ENCODE data around the gene APC.

APC gene

GRCh38 chr5:112795342-112795741 is 57.7 kb downstream of the APC start:
- H3K9ac ChIP-seq (ENCODE audit: low read length): no peak overlapping the region
- peaks cover 7% of the 10 kb centered on the region for H3K36me3 ChIP-seq (ENCODE audit: control insufficient read depth, insufficient read depth, low read length)
- no peaks in the 10 kb centered on the region for H3K9me3 ChIP-seq (ENCODE audit: control insufficient read depth, low read length)
- H3K27me3 ChIP-seq (ENCODE audit: control insufficient read depth, insufficient read depth, low read length): no peaks in the 10 kb centered on the region
- H3K4me3 ChIP-seq (ENCODE audit: low read length): no peak overlapping the region
- H3K4me1 ChIP-seq (ENCODE audit: control insufficient read depth, insufficient read depth, low read length): no peaks in the 10 kb centered on the region

DNA sequence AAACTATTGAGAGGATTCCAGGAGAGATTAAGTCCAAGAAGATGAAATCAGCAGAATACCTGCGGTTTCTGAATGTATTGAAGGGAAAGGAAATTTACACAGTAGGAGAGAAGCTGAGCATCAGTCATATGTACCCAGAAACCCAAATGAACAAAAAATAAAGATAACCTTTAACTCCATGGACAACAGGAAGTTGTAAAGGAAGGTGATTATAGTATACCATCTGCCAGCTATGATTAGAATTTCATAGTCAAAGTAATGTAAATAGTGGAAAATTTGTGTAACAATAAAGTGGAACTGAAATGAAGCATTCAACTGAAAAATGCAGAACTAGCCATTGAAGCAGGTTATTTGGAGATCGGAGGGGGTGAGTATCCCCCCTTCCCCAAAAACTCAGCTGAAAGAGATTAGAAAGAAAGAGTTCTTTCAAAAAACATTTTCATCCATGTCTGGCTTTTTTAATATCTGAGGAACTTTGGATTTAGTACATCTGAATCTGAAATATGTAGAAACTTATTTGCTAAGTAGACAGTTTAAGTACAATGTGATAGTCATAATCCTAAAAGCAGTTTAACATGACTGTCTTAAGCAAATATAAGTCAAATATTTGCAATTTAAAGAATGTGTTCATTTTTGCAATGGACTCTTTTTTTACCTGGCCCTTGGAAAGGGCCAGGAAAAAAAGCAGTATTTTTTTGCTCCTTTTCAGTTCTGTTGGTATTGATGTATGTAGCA is 58.4 kb downstream of the APC start:
- H3K4me1 ChIP-seq (ENCODE audit: control insufficient read depth, insufficient read depth, low read length): no peaks in the 10 kb centered on the region
- peaks cover 7% of the 10 kb centered on the region for H3K36me3 ChIP-seq (ENCODE audit: control insufficient read depth, insufficient read depth, low read length)
- H3K9me3 ChIP-seq (ENCODE audit: control insufficient read depth, low read length): no peaks in the 10 kb centered on the region
- H3K27me3 ChIP-seq (ENCODE audit: control insufficient read depth, insufficient read depth, low read length): no peaks in the 10 kb centered on the region
- no peak overlapping the region for H3K9ac ChIP-seq (ENCODE audit: low read length)
- H3K4me3 ChIP-seq (ENCODE audit: low read length): no peak overlapping the region

DNA sequence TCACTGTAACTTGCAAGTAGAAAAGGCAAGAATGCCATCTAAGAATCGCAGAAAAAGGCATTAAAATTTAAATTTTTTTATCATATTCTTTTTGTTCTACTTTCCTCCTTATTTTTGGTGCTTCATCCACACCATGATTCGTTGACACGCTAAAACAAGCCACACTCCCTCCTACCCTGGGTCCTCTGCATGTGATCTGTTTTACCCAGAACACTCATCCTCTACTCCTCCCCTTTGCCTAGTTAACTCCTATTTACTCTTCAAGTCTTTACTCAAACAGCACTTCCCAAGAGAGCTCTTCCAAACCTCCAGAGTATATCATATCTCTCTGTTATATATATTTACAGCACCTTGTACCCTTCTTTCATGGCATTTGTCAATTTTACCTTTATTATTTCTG is 62.0 kb downstream of the APC start:
- Histone ChIP-seq H3K4me1 (ENCODE audit: control insufficient read depth, insufficient read depth, low read length) (no peaks in the 10 kb centered on the region), H3K36me3 (ENCODE audit: control insufficient read depth, insufficient read depth, low read length) (no peaks in the 10 kb centered on the region), H3K27me3 (ENCODE audit: control insufficient read depth, insufficient read depth, low read length) (no peaks in the 10 kb centered on the region), H3K9ac (ENCODE audit: low read length) (no peak overlapping the region), H3K9me3 (ENCODE audit: control insufficient read depth, low read length) (no peaks in the 10 kb centered on the region), H3K4me3 (ENCODE audit: low read length) (no peak overlapping the region)

DNA sequence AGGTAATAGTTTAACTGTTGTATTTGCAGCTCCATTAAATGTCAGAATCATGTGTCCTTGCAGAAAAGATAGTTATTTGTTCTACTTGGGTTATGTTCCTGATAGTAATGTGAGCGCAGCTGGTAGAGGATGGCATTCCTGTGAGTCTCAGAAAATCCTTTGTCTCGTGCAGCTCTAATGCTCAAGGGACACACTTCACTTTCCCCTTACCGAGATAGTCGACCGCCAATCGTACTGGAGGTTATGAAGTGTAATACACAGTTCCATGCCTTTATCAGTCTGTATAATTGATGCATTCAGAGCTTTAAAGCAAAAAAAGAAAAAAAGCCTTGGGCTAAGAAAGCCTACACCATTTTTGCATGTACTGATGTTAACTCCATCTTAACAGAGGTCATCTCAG is 63.2 kb downstream of the APC start:
- H3K27me3 ChIP-seq (ENCODE audit: control insufficient read depth, insufficient read depth, low read length): no peaks in the 10 kb centered on the region
- H3K4me1 ChIP-seq (ENCODE audit: control insufficient read depth, insufficient read depth, low read length): no peaks in the 10 kb centered on the region
- H3K36me3 ChIP-seq (ENCODE audit: control insufficient read depth, insufficient read depth, low read length): no peaks in the 10 kb centered on the region
- H3K4me3 ChIP-seq (ENCODE audit: low read length): no peak overlapping the region
- no peaks in the 10 kb centered on the region for H3K9me3 ChIP-seq (ENCODE audit: control insufficient read depth, low read length)
- no peak overlapping the region for H3K9ac ChIP-seq (ENCODE audit: low read length)

DNA sequence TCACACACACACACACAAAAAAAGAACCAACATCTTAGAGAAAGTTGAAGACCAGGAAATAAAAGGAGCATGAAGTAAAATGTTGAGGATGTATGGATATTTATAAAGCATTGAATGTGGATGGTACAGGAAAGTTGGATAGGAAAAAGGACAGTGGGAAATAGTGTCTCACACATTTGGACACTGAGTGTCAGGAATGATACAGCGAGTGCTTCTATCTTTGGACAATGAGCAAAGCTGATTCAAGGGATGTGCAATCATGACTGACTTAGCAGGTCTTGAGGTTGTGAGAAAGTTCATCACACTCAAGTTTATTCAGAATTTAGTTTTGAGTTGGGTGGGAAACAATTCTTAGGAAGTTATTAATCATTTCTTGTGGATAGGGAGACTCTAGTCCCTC is 73.3 kb downstream of the APC start:
- no peaks in the 10 kb centered on the region for H3K27me3 ChIP-seq (ENCODE audit: control insufficient read depth, insufficient read depth, low read length)
- no peak overlapping the region for H3K9ac ChIP-seq (ENCODE audit: low read length)
- no peaks in the 10 kb centered on the region for H3K4me1 ChIP-seq (ENCODE audit: control insufficient read depth, insufficient read depth, low read length)
- H3K4me3 ChIP-seq (ENCODE audit: low read length): no peak overlapping the region
- H3K9me3 ChIP-seq (ENCODE audit: control insufficient read depth, low read length): no peaks in the 10 kb centered on the region
- H3K36me3 ChIP-seq (ENCODE audit: control insufficient read depth, insufficient read depth, low read length): no peaks in the 10 kb centered on the region

- no peaks in the 10 kb centered on the region for H3K27me3 ChIP-seq (ENCODE audit: control insufficient read depth, insufficient read depth, low read length)
- no peaks in the 10 kb centered on the region for H3K9me3 ChIP-seq (ENCODE audit: control insufficient read depth, low read length)
- H3K36me3 ChIP-seq (ENCODE audit: control insufficient read depth, insufficient read depth, low read length): no peaks in the 10 kb centered on the region
- H3K4me3 ChIP-seq (ENCODE audit: low read length): no peak overlapping the region
- no peak overlapping the region for H3K9ac ChIP-seq (ENCODE audit: low read length)
- H3K4me1 ChIP-seq (ENCODE audit: control insufficient read depth, insufficient read depth, low read length): no peaks in the 10 kb centered on the region
These were observed 74.9 kb downstream of the APC start for GRCh38 chr5:112812549-112812948.

- Histone ChIP-seq H3K36me3 (ENCODE audit: control insufficient read depth, insufficient read depth, low read length) (no peaks in the 10 kb centered on the region), H3K9me3 (ENCODE audit: control insufficient read depth, low read length) (no peaks in the 10 kb centered on the region), H3K9ac (ENCODE audit: low read length) (no peak overlapping the region), H3K27me3 (ENCODE audit: control insufficient read depth, insufficient read depth, low read length) (no peaks in the 10 kb centered on the region), H3K4me1 (ENCODE audit: control insufficient read depth, insufficient read depth, low read length) (no peaks in the 10 kb centered on the region), H3K4me3 (ENCODE audit: low read length) (no peak overlapping the region)
These were observed 82.6 kb downstream of the APC start for GRCh38 chr5:112820246-112820645.

GRCh38 chr5:112822456-112822855 is 84.8 kb downstream of the APC start:
- no peak overlapping the region for H3K9ac ChIP-seq (ENCODE audit: low read length)
- H3K9me3 ChIP-seq (ENCODE audit: control insufficient read depth, low read length): no peaks in the 10 kb centered on the region
- H3K27me3 ChIP-seq (ENCODE audit: control insufficient read depth, insufficient read depth, low read length): no peaks in the 10 kb centered on the region
- no peak overlapping the region for H3K4me3 ChIP-seq (ENCODE audit: low read length)
- no peaks in the 10 kb centered on the region for H3K36me3 ChIP-seq (ENCODE audit: control insufficient read depth, insufficient read depth, low read length)
- H3K4me1 ChIP-seq (ENCODE audit: control insufficient read depth, insufficient read depth, low read length): no peaks in the 10 kb centered on the region

GRCh38 chr5:112823181-112823580 is 85.5 kb downstream of the APC start:
- Histone ChIP-seq H3K36me3 (ENCODE audit: control insufficient read depth, insufficient read depth, low read length) (no peaks in the 10 kb centered on the region), H3K4me1 (ENCODE audit: control insufficient read depth, insufficient read depth, low read length) (no peaks in the 10 kb centered on the region), H3K9me3 (ENCODE audit: control insufficient read depth, low read length) (no peaks in the 10 kb centered on the region), H3K27me3 (ENCODE audit: control insufficient read depth, insufficient read depth, low read length) (no peaks in the 10 kb centered on the region), H3K9ac (ENCODE audit: low read length) (no peak overlapping the region), H3K4me3 (ENCODE audit: low read length) (no peak overlapping the region)

GRCh38 chr5:112823656-112824055 is 86.0 kb downstream of the APC start:
- H3K4me3 ChIP-seq (ENCODE audit: low read length): no peak overlapping the region

DNA sequence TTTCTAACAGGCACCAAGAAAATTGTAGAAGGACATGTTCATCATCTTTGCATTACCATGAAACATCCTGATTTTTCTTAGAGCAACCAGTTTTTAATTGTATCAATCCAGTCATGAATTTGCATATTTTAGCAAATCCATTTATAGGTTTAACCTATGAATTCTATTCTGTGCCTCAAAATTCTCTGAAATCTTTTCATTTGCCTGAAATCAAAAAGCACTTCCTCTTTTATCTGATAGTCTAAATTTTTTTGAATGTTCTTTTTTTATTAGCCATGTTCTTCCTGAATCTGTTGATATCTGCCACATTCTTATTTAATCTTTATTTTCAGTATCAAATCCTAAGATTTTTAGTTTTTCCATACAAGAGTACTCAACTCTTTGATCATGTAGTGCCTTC is 86.5 kb downstream of the APC start:
- no peak overlapping the region for H3K9ac ChIP-seq (ENCODE audit: low read length)
- no peaks in the 10 kb centered on the region for H3K36me3 ChIP-seq (ENCODE audit: control insufficient read depth, insufficient read depth, low read length)
- no peaks in the 10 kb centered on the region for H3K4me1 ChIP-seq (ENCODE audit: control insufficient read depth, insufficient read depth, low read length)
- no peak overlapping the region for H3K4me3 ChIP-seq (ENCODE audit: low read length)
- no peaks in the 10 kb centered on the region for H3K27me3 ChIP-seq (ENCODE audit: control insufficient read depth, insufficient read depth, low read length)
- no peaks in the 10 kb centered on the region for H3K9me3 ChIP-seq (ENCODE audit: control insufficient read depth, low read length)

More at GRCh38 chr5:112823656-112824055, 86.0 kb downstream of the APC start:
- Histone ChIP-seq H3K4me1 (ENCODE audit: control insufficient read depth, insufficient read depth, low read length) (no peaks in the 10 kb centered on the region), H3K36me3 (ENCODE audit: control insufficient read depth, insufficient read depth, low read length) (no peaks in the 10 kb centered on the region), H3K9me3 (ENCODE audit: control insufficient read depth, low read length) (no peaks in the 10 kb centered on the region), H3K9ac (ENCODE audit: low read length) (no peak overlapping the region), H3K27me3 (ENCODE audit: control insufficient read depth, insufficient read depth, low read length) (no peaks in the 10 kb centered on the region)

- H3K27me3 ChIP-seq (ENCODE audit: control insufficient read depth, insufficient read depth, low read length): no peaks in the 10 kb centered on the region
- no peaks in the 10 kb centered on the region for H3K4me1 ChIP-seq (ENCODE audit: control insufficient read depth, insufficient read depth, low read length)
- no peak overlapping the region for H3K4me3 ChIP-seq (ENCODE audit: low read length)
- H3K9me3 ChIP-seq (ENCODE audit: control insufficient read depth, low read length): no peaks in the 10 kb centered on the region
- no peak overlapping the region for H3K9ac ChIP-seq (ENCODE audit: low read length)
- no peaks in the 10 kb centered on the region for H3K36me3 ChIP-seq (ENCODE audit: control insufficient read depth, insufficient read depth, low read length)
These were observed 92.7 kb downstream of the APC start for GRCh38 chr5:112830378-112830777.

GRCh38 chr5:112833971-112834370 is 96.3 kb downstream of the APC start:
- Histone ChIP-seq H3K9me3 (ENCODE audit: control insufficient read depth, low read length) (no peaks in the 10 kb centered on the region), H3K4me3 (ENCODE audit: low read length) (no peak overlapping the region), H3K36me3 (ENCODE audit: control insufficient read depth, insufficient read depth, low read length) (no peaks in the 10 kb centered on the region), H3K27me3 (ENCODE audit: control insufficient read depth, insufficient read depth, low read length) (no peaks in the 10 kb centered on the region), H3K9ac (ENCODE audit: low read length) (no peak overlapping the region), H3K4me1 (ENCODE audit: control insufficient read depth, insufficient read depth, low read length) (no peaks in the 10 kb centered on the region)
